ENCODE data around the gene PRRC1.
"Not testable (repeated sequence)": the region's sequence is repeated elsewhere in the genome, so short reads cannot be mapped to it uniquely, and the experiment has no call there.

The PRRC1 gene

DNA sequence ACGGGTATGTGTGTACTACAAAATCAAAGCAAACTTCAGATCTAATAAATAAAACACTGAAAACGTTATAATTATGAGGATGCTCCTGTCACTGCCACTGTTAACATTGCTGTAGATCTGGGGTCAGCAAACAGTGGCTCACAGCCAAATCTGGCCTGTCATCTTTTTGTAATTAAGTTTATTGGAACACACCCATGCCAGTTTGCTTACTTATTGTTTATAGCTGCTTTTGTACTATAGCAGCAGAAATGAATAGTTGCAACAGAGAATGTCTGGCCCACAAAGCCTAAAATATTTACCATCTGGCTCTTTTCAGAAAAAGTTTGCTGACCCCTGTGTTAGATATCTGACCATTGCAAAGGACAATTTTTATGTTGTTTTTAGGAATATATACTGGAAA lies 32.1 kb downstream of the PRRC1 start:
- no peak for DNase-seq

- DNase-seq: no peak
Measured at GRCh38 chr5:127550652-127551409, 33.4 kb downstream of the PRRC1 start.

- no peak for DNase-seq
Measured at GRCh38 chr5:127551410-127552041, 34.1 kb downstream of the PRRC1 start.

- DNase-seq: no peak
Measured at GRCh38 chr5:127555826-127556225, 38.4 kb downstream of the PRRC1 start.

DNA sequence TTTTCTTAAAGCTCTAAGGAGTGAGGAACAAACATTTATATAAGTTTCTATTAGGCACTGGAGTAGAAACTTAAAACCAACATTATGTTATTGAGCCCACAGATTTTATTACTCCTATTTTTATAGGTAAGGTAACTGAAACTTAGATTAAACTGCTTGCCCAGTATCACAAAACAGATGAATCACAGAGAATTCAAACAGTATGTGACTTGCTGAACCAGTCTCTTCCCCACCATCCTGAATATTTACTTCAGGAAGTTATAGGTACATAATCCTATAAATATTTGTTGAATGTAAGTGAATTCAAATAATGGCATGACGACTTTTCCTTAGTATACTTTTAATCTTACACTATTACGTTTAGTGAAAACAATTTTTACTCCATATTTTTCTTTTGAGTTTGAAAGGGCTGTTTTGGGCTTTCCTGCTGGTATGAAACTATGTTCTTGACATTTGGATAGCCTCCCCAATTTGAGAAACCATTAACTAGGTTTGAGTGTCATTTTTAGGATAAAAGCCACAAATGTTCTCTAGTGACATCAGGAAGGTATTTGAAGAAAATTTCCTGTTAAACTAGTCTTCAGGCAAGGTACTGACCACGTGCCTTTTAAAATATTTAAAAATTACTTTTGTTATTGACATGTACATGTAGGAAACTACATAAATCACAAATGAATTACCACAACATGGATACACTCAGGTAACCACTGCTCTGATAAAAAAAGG lies 39.3 kb downstream of the PRRC1 start:
- DNase-seq: no peak

DNA sequence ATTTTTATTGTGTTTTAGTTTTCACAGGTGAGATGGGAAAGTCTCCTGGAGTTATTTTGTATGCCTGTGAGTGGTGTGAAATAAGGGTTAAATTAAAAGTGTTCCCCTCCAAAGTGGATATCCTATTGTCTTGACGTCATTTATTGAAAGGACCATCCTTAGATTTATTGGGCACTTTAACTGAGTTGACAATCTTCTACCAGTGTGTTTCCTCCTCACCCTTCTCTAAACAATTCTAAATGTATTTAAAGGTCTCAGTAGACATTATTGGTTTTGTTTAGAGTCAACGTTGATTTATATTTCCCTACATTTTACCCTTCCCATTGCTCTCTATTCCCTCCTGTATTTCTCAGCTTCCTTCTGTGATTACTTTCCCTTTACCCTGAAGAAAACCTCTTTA lies 40.8 kb downstream of the PRRC1 start:
- no peak for DNase-seq

GRCh38 chr5:127561254-127561653 lies 43.8 kb downstream of the PRRC1 start:
- DNase-seq: no peak

GRCh38 chr5:127562252-127562651 lies 44.8 kb downstream of the PRRC1 start:
- no peak for DNase-seq

- no peak for DNase-seq
Measured at GRCh38 chr5:127563136-127563535, 45.7 kb downstream of the PRRC1 start.

DNA sequence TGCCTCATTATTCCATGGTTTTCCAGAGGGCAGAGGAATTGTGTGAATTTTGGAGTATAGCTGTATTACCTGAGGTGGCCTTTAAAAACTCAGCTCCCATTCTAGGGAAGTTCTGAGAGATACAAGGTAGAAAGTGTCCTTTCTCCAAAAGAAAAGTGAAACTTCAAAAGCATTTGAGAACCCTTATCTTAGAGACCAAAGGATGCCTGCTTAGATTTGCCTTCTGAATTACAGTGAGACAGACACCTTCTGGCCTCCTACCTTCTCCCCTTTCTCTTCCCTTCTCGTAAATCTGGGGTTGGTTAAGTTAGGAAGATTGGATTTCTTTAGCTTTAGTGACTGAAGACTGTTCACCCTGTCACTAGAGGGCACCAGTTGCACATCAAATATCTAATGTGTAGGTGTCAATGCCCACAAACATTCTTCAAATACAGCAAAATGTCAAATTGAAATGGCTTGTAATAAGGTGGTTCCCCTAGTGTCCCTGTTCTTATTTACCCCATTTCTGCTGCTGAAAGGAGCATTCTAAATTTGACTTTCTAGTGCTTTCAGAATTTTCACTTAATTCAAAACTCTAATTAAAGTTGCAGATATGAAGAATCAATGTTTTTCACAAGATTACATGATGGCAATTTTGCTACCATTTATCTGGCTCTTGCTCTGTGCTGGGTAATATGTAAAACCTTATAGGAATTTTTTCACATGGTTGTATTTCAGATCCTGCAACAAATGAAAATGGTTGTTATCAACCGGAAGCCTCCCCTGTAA lies 46.7 kb downstream of the PRRC1 start:
- peak in 3 of 4 experiments; percentile 1 to 15 (median 2) for DNase-seq

DNA sequence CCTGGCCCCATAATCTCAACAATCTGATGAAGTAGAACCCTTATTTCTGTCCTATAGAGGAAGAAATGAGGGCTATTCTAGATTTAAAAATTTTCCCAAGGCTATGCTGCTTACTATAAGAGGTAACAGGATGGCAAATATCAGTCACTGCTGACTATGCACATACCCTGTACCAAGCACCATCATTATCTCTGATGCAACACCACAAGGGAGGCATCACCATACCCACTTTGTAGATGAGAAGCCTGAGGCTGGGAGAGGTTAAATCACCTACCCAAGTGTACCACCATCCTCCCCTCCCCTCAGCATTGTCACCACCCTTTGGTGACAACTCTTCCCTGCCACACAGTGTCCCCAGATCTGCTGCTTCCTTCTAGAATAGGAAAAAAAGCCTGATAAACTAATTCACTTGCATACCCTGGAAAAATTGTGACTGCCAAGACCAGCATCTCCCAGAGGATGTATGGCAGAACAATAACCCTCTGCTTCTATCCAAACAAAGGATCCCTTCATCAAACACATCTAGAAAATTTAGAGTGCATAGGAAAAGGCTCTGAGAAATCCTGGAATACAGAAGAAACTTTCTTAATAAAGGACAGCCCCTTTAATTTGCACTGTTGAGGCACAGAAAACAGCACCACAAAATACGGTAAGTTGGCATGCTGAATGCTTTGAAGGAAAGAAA lies 48.3 kb downstream of the PRRC1 start:
- no peak for DNase-seq

DNA sequence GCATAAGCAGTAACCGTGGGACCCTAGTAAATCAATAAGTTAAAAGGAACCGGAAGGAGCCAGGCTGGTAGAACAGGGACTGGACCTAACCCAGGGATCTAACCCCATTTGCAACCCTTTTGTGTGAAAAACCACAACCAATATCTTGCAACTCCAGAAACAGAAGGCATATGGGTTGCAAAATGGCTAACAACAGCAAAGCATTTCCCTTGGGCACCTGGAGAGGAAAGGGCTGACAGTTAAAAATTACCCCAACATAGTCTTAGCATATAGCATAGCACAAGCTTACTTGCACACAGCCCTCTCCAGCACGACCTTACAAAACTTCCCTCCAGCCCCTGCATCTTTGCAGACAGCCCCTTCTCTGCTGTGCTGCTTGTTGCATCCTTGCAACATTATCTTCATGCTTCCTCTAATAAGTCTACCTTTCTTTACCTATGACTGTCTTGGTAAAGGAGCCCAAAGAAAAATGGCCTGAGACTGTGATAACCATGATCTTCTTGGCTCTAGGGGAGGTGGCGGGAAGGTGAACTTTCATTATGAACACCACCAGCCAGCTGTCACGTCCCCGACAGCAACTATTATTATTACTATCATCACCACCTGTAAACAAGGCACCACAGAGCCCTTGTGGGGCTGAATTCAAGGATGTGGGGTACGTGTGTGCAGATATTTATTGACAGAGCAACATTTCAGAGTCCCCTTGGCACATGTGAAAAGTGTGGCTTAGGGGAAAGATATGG lies 49.8 kb downstream of the PRRC1 start:
- DNase-seq: no peak

DNA sequence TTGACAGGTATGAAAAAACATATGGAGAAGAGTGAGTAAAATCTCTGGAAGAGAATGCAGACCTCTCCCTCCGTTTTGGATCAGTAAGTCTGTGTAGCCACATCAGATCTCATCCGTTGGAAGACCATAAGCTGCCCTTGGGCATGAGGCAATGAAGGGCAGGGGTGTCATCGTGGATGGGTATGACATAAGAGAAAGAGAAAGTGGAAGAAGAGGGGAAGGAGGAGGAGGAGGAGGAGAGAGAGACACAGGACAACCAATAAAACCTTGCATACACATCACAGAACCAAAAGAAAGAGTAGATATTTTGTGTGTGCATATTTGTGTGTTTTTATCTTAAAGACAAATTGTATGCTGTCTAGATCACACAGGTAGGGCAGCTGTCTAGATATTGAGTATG lies 50.7 kb downstream of the PRRC1 start:
- no peak for DNase-seq

DNA sequence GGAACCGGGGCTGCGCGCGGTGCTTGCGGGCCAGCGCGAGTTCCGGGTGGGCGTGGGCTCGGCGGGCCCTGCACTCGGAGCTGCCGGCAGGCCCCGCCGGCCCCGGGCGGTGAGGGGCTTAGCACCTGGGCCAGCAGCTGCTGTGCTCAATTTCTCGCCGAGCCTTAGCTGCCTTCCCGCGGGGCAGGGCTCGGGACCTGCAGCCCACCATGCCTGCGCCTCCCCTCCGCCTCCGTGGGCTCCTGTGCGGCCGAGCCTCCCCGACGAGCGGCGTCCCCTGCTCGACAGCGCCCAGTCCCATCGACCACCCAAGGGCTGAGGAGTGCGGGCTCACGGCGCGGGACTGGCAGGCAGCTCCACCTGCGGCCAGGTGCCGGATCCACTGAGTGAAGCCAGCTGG lies 52.0 kb downstream of the PRRC1 start:
- not testable (repeated sequence) for DNase-seq

DNA sequence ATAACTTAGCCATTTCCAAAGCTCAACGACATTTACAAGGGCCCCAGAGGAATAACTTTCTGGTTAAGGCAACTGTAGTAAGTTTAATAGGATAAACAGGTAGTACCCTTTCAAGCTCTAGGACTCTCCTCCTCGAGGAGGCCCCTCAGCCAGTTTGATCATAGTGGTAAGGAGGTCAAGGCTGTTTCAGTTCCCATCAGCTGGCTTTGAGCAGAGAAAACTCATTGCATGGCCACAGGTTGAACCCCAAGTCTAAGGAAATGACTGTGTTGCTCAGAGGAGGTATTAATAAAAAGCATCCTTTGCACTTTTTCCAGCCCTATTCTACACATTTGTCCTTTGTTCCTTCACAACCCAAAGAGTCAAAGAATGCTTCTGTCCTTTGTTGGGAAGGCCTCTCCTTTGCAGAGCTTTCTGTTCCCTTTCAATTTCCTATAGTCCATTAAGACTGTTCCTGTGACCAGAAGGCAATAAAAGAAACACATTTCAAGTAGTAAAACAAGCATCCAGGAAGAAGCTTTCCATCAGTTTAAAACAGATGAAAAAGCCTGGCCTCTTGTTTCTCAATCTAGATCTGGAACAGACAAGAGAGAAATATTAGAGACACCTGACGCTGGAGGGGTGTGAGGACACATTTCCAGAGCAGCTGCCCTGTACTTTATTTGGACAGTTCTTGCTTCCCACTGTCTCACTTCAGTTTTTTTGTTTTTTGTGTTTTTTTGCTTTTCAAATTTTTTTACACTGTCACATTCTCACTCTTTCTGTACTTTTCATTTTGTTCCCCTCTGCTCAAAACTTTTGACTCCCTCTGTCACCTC lies 54.1 kb downstream of the PRRC1 start:
- no peak for DNase-seq

DNA sequence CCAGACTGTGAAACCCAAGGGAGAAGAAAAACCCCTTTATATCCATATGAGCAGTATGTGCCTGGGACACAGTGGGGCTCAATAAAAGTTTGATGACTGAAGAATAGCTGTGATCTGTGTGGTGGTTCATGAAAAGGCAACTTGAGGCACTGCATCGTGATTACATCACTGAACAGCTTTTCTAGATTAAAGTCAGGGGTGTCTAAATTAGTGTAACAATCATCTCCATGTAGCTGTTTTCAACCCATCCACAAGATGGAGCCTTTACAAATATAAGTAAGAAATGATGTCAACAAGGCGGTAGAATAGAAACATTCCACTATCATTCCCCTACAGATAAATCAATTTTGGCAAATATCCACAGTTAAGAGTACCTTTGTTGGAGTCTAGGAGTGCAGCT lies 55.5 kb downstream of the PRRC1 start:
- no peak for DNase-seq

GRCh38 chr5:127574852-127575679 lies 57.6 kb downstream of the PRRC1 start:
- no peak for DNase-seq

DNA sequence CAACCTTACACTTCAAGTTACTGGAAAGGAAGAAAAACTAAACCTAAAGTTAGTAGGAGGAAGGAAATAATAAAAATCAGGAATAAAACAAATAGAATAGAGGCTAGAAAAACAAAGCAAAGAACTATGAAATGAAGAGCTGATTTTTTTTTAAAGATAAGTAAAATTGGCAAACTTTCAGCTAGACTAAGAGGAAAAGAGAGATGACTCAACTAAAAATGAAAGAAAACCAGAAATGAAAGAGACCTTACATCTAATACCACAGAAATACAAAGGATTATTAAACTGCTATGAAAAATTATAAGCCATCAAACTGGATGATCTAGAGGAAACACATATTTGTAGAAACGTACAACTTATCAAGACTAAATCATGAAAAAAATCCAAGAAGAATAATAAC lies 60.0 kb downstream of the PRRC1 start:
- no peak for DNase-seq

DNA sequence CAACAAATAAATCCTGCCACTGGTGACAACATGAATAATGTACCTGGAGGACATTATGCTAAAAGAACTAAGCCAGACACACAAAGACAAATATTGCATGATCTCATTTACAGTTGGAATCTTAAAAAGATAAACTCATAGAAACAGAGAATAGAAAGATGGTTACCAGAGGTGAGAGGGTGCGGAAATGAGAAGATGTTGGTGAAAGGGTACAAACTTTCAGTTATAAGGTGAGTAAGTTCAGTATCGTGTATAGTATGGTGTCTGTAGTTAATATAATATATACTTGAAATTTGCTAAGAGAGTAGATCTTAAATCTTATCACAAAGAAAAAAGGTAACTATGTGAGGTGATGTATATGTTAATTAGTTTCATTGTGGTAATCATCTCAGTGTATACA lies 63.3 kb downstream of the PRRC1 start:
- DNase-seq: no peak

DNA sequence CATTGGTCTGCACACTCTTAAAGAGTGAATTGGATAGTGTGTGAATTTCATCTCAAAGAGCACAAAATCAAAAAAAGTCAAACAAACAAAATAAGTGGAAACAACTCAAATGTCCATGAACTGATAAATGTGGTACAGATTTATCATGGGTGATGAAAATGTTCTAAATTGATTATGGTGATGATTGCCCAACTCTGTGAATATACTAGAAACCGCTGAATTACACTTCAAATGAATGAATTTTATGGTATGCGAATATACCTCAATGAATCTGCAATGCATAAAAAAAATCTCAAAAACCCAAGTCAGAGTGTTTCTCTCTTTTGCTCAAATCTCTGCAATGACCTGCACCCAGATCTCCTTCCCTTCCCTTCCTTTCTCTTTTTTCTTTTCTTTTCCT lies 64.0 kb downstream of the PRRC1 start:
- DNase-seq: no peak

All from activated CD4-positive, CD25-positive, alpha-beta regulatory T cell (primary cell).